B cell (primary cell): ENCODE results near the gene GABRR1.

Experiments
- CTCF ChIP-seq: fragments of 200-600 bp; IDR thresholded peaks from one replicate; pipeline ENCODE4 v1.8.0; 2022; ENCODE audit warnings: antibody characterized with exemption, mild to moderate bottlenecking
- EZH2 ChIP-seq: IDR thresholded peaks from 2 replicates; pipeline ENCODE4 v1.6.1; 2012; ENCODE audit warnings: borderline replicate concordance, low read depth, mild to moderate bottlenecking, moderate library complexity, low read length; ENCODE audit not compliant: insufficient read depth, poor library complexity, severe bottlenecking

- TF ChIP-seq CTCF: no peak
- TF ChIP-seq EZH2: no peak
Observed at GRCh38 chr6:89184344-89184743, 32.8 kb downstream of the GABRR1 start.
